Neural cell (in vitro differentiated cells): Measurements from ENCODE around the gene PRKAG3.

Experiments used
- EP300 ChIP-seq: fragments of 450-650 bp; conservative IDR thresholded peaks from 2 replicates; pipeline ENCODE4 v1.6.1; 2014; ENCODE audit warnings: antibody characterized with exemption, mild to moderate bottlenecking, moderate library complexity; ENCODE audit not compliant: poor library complexity, severe bottlenecking
- EZH2 ChIP-seq: fragments of 200-600, 300-800 bp; shearing (Covaris generic), sonication (generic); IDR thresholded peaks from 2 replicates; pipeline ENCODE4 v1.6.1; 2014; ENCODE audit warnings: antibody characterized with exemption, low read length, borderline replicate concordance, mild to moderate bottlenecking; ENCODE audit not compliant: insufficient read depth, poor library complexity, severe bottlenecking
- POLR2AphosphoS5 ChIP-seq: IDR thresholded peaks from 2 replicates; pipeline ENCODE4 v1.6.1; 2012
- SMC3 ChIP-seq: fragments of 450-650 bp; conservative IDR thresholded peaks from 2 replicates; pipeline ENCODE4 v1.6.1; 2014; ENCODE audit warnings: antibody characterized with exemption, mild to moderate bottlenecking, moderate library complexity; ENCODE audit not compliant: poor library complexity
- TF ChIP-seq, protein P1 (sequence below): fragments of 450-650 bp; IDR thresholded peaks from 2 replicates; pipeline ENCODE4 v1.5.1; 2014; ENCODE audit warnings: antibody characterized with exemption, mild to moderate bottlenecking, moderate library complexity; ENCODE audit not compliant: poor library complexity, severe bottlenecking
- TF ChIP-seq, protein P2 (sequence below): IDR thresholded peaks from 2 replicates; pipeline ENCODE4 v1.6.1; 2012; ENCODE audit warnings: borderline replicate concordance

DNA sequence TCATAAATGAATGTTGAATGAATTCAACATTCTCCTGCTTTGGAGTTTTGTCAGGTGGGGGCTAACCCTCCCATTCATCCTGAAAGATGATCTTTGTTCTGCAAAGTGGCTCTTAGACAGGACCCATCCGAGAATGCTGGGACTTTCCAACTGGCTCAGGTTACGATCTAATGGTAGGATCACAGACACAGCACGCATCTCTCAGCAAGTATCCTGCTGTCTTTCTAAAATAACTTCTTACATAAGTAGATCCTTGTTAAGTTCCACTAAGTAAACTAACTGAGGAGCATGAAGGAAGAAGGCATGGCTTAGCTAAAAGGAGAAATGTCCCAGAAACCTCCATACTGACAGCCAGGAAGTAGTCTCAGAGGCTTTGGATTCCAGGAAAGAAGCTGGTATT, 26.0 kb downstream of the PRKAG3 start:
- TF ChIP-seq EP300 (no peak), EZH2 (no peak), POLR2AphosphoS5 (no peak), SMC3 (no peak)
- TF ChIP-seq, protein P1, sequence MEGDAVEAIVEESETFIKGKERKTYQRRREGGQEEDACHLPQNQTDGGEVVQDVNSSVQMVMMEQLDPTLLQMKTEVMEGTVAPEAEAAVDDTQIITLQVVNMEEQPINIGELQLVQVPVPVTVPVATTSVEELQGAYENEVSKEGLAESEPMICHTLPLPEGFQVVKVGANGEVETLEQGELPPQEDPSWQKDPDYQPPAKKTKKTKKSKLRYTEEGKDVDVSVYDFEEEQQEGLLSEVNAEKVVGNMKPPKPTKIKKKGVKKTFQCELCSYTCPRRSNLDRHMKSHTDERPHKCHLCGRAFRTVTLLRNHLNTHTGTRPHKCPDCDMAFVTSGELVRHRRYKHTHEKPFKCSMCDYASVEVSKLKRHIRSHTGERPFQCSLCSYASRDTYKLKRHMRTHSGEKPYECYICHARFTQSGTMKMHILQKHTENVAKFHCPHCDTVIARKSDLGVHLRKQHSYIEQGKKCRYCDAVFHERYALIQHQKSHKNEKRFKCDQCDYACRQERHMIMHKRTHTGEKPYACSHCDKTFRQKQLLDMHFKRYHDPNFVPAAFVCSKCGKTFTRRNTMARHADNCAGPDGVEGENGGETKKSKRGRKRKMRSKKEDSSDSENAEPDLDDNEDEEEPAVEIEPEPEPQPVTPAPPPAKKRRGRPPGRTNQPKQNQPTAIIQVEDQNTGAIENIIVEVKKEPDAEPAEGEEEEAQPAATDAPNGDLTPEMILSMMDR: no peak
- TF ChIP-seq, protein P2, sequence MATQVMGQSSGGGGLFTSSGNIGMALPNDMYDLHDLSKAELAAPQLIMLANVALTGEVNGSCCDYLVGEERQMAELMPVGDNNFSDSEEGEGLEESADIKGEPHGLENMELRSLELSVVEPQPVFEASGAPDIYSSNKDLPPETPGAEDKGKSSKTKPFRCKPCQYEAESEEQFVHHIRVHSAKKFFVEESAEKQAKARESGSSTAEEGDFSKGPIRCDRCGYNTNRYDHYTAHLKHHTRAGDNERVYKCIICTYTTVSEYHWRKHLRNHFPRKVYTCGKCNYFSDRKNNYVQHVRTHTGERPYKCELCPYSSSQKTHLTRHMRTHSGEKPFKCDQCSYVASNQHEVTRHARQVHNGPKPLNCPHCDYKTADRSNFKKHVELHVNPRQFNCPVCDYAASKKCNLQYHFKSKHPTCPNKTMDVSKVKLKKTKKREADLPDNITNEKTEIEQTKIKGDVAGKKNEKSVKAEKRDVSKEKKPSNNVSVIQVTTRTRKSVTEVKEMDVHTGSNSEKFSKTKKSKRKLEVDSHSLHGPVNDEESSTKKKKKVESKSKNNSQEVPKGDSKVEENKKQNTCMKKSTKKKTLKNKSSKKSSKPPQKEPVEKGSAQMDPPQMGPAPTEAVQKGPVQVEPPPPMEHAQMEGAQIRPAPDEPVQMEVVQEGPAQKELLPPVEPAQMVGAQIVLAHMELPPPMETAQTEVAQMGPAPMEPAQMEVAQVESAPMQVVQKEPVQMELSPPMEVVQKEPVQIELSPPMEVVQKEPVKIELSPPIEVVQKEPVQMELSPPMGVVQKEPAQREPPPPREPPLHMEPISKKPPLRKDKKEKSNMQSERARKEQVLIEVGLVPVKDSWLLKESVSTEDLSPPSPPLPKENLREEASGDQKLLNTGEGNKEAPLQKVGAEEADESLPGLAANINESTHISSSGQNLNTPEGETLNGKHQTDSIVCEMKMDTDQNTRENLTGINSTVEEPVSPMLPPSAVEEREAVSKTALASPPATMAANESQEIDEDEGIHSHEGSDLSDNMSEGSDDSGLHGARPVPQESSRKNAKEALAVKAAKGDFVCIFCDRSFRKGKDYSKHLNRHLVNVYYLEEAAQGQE: no peak
